ENCODE data around the gene ZNF581.

ZNF581 gene

DNA sequence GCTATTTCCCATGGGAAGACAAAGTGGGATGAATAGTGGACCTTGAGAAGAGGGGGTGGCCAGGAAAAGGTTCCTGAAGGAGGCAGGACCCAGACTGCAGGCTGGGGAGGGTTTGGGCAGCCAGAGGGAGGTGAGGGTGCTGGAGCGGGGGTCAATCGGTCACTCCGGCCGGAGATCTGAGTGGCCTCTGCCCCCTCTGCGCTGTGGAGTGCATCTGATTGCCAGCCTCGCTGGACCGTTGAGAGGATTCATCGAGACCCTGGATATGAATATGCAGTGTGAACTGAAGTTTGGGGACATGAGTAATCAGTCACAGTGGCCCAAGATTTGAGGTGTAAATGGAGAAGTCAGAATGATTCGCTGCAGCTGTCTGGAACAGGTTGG, 8.1 kb upstream of the ZNF581 start:
- DNase-seq, result no peak

DNA sequence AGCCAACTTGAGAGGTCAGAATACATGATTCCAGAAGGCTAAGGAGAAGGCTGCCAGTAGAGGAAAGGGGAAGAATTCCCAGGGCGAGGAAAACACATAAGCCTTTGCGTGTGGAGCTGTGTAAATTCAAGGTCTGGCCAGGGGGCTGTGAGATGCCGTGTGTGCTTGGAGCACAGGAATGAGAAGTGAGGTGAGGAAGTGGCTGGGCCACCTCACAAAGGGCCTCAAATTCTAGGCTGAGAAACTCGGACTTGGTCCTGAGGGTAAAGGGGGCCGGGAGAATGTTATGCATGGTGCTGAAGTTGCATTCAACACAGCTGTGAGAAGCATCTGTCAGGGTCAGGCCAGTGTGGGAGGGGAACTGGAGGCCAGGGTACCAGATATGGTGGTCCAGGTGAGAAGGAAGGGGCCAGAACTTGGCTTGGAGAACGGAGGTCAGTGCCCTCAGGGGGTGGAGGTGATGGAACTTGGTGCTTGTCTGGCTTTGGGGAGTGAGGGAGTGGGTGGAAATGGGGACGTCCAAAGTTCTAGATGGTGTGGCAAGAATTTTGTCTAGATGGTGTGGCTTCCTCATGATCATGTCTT, 7.5 kb upstream of the ZNF581 start:
- no peak for DNase-seq

DNA sequence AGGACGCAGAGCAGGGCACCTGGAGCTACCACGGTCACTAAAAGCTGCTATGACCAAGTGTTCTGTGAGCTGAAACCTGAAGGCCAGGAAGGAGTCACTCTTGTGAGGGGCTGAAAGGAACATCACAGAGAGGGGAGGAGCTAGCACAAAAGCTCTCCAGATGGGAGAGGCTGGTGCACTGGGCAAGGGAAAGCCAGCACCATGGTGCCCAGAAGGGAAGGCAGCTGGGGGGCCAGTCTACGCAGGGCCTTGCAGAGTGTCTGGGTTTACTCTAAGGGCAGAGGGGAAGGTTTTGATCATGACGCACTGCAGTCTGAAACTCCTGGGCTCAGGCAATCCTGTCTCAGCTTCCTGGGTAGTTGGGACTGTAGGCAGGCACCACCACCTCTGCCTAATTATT, 6.7 kb upstream of the ZNF581 start:
- DNase-seq, result no peak

DNA sequence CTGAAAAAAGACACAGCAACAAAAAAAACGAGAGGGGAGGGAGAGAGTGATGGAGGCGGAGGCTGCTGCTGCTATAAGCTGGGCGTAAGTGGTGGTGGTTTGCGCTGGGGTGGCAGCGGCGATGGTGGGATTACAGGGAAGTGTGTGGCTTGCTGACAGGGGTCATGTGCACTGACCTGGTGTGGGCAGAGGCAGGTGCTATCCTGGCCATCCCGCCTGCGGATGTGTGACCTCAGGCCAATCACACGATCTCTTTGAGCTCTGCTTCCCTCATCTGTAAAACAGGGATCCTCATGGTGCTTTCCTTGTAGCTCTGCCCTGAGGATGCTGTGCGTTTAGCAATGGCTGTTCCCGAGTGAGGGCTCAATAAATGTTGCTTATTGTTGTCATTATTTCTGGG, 5.9 kb upstream of the ZNF581 start:
- DNase-seq, result no peak

DNA sequence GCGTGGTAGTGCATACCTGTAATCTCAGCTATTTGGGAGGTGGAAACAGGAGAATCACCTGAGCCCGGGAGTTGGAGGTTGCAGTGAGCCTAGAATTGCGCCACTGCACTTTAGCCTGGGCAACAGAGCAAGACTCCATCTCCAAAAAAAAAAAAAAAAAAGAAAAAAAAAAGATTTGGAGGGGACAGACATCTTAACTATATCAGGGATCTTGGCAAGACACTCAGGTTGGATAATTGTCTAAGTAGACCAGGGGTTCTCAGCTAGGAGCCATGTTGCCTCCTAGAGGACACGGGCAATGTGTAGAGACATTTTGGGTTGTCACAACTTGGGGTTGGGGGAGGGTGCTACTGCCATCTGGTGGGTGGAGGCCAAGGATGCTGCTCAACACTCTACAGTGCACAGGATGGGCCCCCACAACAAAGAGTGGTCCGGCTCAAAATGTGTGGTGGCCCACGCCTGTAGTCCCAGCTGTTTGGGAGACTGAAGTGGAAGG, 4.5 kb upstream of the ZNF581 start:
- no peak for DNase-seq

DNA sequence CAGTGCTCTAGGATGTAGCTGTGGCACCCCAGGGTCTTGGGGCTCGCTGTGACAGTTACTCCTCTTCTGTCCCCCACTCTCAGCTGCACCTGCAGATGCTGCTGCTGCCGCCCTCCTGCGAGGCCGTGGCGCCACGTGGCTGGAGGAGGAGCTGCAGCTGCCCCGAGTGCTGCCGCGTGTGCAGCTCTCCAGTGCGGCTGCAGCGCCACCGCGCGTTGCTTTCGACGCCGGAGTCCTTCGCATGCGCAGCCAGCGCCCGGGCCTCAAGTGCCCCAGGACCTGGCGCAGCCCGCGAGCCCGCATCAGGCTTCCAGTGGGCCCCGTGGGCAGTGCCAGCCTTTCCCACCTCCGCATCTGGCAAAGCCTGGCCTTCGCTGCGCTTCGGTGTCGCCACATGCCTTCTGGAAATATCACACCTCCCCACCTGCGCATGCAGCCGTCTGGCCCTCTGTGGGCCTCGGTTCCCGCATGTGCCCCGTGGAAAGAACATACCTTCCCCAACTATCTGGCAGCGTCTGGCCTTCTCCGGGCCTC, 3.3 kb upstream of the ZNF581 start:
- peak; percentile 58 for DNase-seq

DNA sequence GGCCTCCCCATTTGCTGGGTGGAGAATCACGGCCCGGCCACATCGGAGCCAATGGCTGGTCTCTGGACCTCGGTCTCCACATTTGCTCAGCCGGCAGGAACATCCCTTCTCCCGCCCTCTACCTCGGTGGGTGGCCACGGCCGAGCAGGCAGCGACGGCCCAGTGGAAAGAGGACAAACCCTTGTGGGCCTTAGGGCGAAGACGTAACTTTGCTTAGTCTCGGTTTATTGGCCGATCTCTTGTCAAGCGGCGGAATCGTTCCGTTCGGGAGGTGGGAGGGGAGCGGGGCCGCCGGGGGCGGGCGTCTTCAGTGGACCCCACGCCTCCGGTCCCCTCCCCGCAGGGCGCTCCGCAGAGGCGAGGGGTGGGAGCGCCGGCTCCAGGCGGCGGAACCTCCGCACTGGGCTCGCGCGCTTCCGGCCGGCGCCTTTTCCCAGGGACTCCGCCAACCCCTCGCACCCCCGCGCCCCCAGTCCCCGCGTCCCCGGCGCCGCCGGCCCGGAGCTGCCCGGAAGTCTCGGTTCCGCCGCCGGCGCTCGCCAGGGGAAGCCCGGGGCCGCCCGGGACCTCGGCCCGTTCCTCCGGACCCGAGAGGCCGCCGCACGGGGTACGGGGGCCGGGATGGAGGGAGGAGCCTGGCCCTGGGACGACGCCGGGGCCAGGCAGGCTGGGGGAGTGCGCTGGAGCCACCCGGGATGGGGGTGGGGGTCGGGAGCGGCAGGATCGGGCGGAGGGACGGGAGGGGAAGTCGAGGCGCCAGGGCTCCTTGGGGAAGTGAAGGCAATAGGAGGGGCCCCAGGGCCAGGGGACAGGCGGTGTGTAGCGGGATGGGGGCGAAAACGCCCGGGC, 2.6 kb upstream of the ZNF581 start, which contains the start of gene ZNF580:
TSS of gene ZNF580 (plus strand) at position 426 of the 849 bp plus-strand sequence. CDS start 1,507 bp downstream, outside the sequence.
- DNase-seq, result peak; percentile 53

DNA sequence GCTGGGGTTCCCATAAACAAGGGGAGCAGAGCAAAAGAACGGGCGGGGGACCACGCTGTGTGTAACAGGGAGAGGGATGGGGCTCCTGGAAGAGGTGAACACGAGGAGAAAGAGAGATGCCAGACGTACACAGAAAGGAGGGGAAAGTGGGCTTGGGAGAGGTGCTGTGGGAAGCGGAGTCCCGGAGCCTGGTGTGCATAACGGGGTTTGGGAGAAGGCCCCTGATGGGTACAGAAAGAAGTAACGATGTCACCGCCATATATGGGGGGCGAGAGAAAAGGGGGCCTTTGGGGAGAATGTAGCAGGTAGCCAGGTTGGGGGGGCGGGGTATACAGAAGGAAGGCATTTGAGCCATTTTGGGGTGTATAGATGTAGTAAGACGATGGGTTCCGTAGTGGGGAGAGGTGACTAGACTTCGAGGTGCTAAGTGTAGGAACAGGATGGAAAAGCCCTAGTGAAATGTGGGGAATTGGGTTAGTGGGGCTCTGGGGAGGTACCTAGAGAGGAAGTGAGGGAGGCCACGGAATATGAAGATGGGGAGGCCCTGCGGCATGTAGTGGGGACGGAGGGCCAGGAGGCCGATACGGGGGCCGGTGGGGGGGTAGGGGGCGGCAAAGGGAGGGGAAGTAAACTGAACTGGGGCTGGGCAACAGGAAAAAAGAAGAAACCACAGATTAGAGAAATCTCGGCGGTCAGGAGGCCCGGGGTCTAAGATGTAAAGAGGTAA, 1.9 kb upstream of the ZNF581 start:
- no peak for DNase-seq

DNA sequence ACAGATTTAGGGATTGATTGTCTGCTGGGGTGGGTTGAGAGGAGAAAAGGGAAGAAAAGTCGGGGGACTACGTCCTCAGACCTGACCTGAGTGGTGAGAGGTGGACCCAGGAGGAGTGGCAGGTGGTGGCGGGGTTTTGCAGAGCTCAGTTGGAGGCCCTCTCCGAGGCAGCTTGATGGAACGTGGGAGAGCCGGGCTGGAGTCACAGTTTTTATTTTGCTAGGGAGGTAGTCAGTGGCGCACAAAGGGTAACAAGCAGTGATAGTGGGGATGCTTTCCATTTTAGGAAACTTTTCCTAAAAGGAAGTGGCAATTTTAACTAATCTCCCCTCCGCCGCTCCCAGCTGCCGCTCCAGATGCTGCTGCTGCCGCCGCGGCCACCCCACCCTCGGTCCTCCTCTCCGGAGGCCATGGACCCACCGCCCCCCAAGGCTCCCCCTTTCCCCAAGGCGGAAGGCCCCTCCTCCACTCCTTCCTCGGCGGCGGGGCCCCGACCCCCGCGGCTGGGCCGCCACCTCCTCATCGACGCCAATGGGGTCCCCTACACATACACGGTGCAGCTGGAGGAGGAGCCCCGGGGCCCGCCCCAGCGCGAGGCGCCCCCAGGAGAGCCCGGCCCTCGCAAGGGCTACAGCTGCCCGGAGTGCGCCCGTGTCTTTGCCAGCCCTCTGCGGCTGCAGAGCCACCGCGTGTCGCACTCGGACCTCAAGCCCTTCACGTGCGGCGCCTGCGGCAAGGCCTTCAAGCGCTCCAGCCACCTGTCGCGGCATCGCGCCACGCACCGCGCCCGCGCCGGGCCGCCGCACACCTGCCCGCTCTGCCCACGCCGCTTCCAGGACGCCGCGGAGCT, 1.1 kb upstream of the ZNF581 start:
- DNase-seq, result no peak

DNA sequence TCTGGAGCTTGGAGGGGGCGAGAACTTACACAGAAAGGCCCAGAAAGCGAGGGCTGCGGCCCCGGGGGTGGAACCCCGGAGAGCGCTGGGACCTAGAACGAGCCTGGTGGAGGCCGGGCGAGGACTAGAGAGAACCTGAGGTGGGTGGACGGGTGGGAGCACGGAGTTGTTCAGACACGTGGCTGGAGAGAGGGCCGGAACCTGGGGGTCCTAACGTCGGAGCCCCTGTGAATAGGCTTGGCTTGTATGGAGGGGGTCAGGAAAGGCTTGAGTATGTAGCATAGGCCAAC, 383 bp downstream of the ZNF581 start:
- no peak for DNase-seq

DNA sequence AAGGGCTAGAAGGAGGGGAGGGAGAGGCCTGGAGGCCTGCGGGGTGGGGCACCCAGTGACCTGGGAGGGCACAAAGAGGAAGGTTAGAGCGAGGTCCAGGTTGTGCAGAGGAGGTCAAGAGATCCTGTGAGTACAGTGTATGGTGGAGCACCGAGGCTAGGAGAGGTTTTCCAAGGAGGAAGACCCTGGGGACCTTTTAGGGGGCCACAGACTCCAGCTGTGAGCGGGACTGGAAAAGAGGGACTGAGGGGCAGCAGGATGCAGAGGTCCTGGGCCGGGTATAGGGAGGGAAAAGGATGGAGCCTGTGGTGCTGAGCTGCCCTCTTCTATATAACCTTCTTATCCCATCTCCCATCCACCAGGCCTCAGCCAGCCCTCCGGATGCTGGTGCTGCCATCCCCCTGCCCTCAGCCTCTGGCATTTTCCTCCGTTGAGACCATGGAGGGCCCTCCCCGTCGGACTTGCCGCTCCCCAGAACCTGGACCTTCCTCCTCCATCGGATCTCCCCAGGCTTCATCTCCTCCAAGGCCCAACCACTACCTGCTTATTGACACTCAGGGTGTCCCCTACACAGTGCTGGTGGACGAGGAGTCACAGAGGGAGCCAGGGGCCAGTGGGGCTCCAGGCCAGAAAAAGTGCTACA, 863 bp downstream of the ZNF581 start:
- DNase-seq, result no peak

DNA sequence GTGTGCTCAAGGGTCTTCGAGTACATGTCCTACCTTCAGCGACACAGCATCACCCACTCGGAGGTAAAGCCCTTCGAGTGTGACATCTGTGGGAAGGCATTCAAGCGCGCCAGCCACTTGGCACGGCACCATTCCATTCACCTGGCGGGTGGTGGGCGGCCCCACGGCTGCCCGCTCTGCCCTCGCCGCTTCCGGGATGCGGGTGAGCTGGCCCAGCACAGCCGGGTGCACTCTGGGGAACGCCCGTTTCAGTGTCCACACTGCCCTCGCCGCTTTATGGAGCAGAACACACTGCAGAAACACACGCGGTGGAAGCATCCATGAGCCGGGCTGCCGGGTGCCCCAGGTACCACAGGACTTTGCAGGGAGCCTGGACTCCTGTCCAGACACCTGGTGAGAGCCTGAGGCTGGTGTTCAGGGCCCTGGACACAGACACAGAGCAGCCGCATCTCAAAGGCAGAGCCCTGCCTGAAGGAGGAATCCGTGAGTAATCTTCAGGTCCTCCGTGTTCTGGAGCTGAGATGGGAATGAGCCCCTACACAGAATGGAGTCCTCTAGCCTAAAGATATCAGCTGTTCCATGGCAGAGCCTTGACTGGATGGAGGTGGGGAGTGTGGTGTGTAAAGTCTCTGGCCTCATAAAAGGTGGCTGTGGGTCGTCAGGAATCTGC, 1.5 kb downstream of the ZNF581 start:
- no peak for DNase-seq

DNA sequence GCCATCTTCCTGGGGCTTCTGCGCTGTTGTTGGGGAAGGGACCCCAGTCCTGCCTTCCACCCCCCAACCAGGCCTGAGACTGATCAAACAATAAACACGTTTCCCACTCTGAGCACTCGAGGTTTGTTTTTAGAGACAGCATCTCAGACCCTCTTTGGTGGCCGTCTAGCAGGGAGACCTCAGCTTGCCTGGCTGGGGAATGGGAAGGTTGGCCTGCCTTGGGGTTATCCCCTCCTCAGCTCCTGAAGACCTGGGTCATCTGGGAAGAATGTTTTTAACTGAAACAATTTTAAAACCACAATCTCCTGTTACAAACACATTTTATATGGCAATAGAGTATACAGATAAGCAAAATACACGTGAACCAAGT, 2.0 kb downstream of the ZNF581 start:
- no peak for DNase-seq

DNA sequence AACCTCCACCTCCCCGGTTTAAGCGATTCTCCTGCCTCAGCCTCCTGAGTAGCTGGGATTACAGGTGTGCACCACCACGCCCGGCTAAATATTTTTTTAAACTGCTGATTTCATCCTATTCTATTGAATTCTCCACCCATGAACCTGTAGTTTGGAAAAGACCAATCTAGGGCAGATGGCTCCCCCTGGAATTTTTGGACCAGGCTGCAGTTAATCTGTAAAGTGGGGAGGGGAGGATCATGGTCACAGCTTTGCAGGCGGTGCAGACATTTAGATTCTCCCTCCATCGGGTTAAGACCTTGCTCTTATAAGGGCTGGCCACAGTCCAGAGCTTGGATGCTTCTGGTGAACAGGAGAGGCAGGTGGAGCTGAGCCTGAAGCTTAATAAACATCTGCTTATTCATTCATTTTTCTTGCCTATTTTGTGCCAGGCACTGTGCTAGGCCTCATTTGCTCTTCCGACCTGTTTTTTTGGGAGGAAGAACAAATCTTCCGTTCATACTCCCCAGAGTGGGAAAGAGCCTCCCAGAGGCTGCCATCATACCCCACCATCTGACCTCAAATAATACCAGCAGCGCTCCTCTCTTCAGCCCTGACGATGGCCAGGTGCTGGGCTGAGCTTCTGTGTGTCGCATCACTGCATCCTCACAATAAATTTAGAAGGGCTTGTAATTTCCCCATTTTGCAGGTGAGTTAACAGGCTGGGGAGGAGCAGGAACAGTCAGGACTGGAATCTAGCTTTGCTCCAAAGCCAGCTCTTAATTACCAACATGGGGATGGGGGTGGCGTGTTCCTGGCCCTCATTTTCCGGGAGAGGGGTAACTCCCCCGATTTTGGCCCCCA, 3.7 kb downstream of the ZNF581 start:
- no peak for DNase-seq

DNA sequence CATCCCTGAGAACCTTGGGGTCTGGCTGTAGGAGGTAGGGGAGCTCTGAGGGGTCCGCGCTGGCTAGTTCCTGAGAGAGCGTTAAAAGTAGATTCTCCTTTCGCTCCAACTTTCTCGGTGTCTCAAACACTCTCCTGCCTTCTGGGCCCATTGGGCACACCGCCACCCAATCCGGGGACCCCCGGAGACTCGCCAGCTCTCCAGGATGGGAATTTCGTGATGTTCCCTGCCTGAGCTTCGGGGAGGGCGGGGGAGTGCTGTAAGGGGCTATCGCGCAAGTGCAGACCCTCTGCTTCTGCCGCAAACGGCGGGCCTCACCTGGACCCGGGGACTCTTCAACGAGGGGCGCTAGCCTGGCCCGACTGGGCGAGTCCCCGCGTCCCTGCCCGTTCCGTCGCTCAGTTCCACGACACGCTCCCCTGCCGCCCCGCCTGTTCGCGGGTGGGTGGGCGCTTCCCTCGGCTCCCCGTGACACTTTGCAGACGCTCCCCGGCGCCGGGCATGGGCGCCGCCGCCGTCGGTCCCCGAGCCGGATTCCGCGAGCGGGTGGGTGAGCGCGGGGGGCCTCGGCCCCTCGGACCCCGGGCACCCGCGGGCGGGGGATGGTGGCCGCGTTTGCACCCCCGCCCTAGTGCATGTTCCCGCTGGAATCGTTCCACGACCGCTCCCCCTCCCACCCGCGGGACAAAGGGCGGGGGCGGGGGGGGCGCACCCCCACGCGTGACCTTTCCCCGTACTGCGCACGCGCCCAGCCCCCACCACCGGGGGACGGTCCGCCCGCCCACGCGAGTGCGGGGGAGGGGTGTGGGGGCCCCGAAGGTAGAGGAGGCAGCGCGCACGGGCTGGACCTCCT, 4.5 kb downstream of the ZNF581 start, which contains the start of gene CCDC106:
TSS of gene CCDC106 (plus strand) at position 481 of the 853 bp plus-strand sequence. CDS start 835 bp downstream, outside the sequence.
- peak; percentile 47 for DNase-seq

DNA sequence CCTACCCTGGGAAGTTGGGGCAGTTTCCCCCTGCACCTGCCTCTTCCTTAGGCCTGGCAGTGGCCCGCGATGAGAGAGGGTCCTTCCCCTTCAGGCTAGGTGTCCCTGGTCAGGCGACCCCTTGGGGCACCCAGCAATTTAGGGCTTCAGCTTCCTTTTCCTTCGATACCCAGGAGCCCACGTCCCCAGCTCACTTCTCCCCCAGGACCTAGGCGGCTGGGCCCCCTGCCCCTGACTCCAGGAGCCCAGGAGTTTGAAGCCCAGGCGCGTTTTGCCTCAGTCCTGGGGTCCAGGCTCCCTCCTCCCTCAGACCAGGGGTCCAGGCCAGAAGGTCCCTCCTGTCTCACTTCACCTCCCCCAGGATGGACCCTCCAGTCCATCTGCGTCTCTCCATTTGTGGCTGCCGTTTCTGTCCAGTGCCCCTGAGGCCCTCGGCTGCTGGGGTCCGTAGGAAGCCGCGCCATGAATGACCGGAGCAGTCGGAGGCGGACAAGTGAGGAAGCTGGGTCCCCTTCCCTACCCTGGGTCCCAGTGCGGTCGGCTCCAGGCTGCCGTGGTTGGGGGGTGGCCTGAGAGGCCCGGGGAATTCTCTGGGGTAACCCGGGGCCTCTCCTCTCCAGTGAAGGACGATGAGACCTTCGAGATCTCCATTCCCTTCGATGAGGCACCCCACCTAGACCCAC, 5.3 kb downstream of the ZNF581 start:
- DNase-seq, result no peak

DNA sequence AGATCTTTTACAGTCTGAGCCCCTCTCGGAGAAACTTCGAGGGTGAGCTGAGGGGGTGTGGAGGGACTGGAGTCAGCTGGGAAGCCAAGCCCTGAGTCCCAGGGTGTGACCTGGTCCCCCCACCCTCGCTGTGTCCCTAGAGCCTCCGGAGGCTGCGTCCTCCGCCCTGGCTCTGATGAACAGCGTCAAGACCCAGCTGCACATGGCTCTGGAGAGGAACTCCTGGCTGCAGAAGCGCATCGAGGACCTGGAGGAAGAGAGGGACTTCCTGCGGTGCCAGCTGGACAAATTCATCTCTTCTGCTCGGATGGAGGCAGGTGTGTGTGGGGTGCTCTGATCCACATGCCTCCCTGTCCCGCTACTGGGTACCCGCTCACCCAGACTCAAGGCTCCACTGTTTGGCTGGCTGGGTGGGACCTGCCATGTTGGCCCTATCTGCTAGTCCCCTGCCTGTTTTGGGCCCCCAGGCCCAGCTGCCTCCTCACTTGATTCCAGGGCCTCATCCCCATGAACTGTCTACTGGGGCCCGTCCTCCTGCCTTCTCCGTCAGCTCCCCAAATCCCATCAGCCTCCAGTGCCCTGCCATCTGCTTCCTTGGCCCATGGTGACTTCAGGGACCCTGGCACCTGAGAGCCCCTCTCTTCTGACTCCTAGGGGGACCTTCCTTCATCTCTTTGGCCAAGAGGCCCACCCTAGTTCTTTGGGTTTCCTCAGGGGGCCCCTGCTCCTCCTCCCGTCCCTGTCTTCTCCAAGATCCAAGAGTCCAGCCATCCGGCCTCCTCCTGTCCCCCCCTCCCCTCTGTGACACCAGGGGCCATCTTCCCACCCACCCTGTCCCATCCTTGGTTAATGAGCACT, 6.0 kb downstream of the ZNF581 start:
- DNase-seq, result no peak

DNA sequence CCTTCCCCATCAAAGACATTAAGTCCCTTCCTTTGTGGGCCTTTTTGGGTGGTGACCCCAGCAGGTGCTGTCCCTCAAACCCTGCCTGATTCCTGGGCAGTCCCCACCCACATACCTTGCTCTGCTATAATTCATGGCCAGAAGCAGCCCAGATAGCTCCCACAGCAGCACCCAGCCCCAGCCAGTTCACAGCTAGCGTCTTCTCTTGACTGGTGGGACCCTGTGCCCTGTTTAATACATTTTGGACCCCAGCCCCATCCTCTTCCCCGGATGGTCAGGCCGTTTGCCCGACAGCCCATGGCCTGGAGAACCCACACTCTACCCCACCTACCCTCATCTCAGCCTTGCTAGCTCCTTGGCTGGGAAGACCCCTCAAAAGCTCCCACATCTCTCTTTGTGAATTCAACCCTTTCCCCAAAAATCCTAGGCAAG, 6.7 kb downstream of the ZNF581 start:
- no peak for DNase-seq
